Common myeloid progenitor, CD34-positive (primary cell): ENCODE results near the gene NME3.

Experiments used
- CTCF ChIA-PET: fragments of 350-600 bp; sonication (Branson Sonifier 250); formaldehyde crosslinking; loops from one replicate; lab custom pipeline; 2021; ENCODE audit warnings: antibody characterized with exemption; lab: Charles Lee
- POLR2A ChIA-PET: fragments of 350-600 bp; sonication (Branson Sonifier 250); formaldehyde crosslinking; loops from one replicate; lab custom pipeline; 2021; ENCODE audit warnings: antibody characterized with exemption; lab: Charles Lee
- DNase-seq, 3 donors: peaks; one replicate each; pipeline versions ENCODE4 v3.0.0 to v3.0.0-alpha.2; 2013
- H3K27ac ChIP-seq, 2 experiments: 1 replicate in 1 of 2; 2 replicates in 1 of 2; pipeline ENCODE4 v1.7.0; 2013; ENCODE audit warnings: inconsistent platforms in 2 of 2, low read length in 2 of 2, mild to moderate bottlenecking in 2 of 2, low read depth in 1 of 2, moderate library complexity in 1 of 2; ENCODE audit not compliant: severe bottlenecking in 2 of 2, insufficient read depth in 1 of 2, poor library complexity in 1 of 2
- H3K27me3 ChIP-seq, 5 experiments: replicated peaks in 2 of 5; 1 replicate in 3 of 5; 2 replicates in 2 of 5; pipeline versions ENCODE4 v1.6.1 to v1.7.0; 2013; ENCODE audit warnings: low read length in 4 of 5, mild to moderate bottlenecking in 2 of 5, moderate library complexity in 2 of 5, inconsistent platforms in 1 of 5; ENCODE audit not compliant: insufficient read depth in 5 of 5, control insufficient read depth in 4 of 5
- H3K36me3 ChIP-seq, 4 experiments: 1 replicate in 2 of 4; 2 replicates in 2 of 4; pipeline versions ENCODE4 v1.6.1 to v1.7.0; 2013; ENCODE audit warnings: low read length in 3 of 4, control low read depth in 1 of 4, mild to moderate bottlenecking in 1 of 4; ENCODE audit not compliant: control insufficient read depth in 4 of 4, insufficient read depth in 4 of 4
- H3K4me1 ChIP-seq, 4 experiments: 1 replicate in 3 of 4; 2 replicates in 1 of 4; pipeline versions ENCODE4 v1.6.1 to v1.7.1; 2013; ENCODE audit warnings: low read length in 3 of 4, mild to moderate bottlenecking in 3 of 4, control low read depth in 1 of 4, inconsistent platforms in 1 of 4, moderate library complexity in 1 of 4; ENCODE audit not compliant: control insufficient read depth in 4 of 4, insufficient read depth in 4 of 4; ENCODE audit errors: control extremely low read depth in 1 of 4
- H3K4me3 ChIP-seq, 7 experiments: 1 replicate in 4 of 7; 2 replicates in 3 of 7; pipeline versions ENCODE4 v1.5.1 to v1.7.0; 2013; ENCODE audit warnings: mild to moderate bottlenecking in 7 of 7, low read length in 6 of 7, moderate library complexity in 6 of 7, inconsistent platforms in 2 of 7, low read depth in 2 of 7, control low read depth in 1 of 7; ENCODE audit not compliant: insufficient read depth in 4 of 7, control insufficient read depth in 1 of 7; ENCODE audit errors: extremely low read depth in 1 of 7
- H3K9me3 ChIP-seq, 5 experiments: 1 replicate in 4 of 5; 2 replicates in 1 of 5; pipeline versions ENCODE4 v1.6.1 to v1.7.1; 2013; ENCODE audit warnings: low read length in 4 of 5, mild to moderate bottlenecking in 2 of 5, inconsistent platforms in 1 of 5, low read depth in 1 of 5, moderate library complexity in 1 of 5; ENCODE audit not compliant: control insufficient read depth in 4 of 5, insufficient read depth in 2 of 5; ENCODE audit errors: control extremely low read depth in 1 of 5
- WGBS: methylation state at CpG from one replicate; pipeline ENCODE4 v1.1.5; 2013; ENCODE audit not compliant: insufficient coverage; 5-methylcytosine and 5-hydroxymethylcytosine counted together

The NME3 gene

DNA sequence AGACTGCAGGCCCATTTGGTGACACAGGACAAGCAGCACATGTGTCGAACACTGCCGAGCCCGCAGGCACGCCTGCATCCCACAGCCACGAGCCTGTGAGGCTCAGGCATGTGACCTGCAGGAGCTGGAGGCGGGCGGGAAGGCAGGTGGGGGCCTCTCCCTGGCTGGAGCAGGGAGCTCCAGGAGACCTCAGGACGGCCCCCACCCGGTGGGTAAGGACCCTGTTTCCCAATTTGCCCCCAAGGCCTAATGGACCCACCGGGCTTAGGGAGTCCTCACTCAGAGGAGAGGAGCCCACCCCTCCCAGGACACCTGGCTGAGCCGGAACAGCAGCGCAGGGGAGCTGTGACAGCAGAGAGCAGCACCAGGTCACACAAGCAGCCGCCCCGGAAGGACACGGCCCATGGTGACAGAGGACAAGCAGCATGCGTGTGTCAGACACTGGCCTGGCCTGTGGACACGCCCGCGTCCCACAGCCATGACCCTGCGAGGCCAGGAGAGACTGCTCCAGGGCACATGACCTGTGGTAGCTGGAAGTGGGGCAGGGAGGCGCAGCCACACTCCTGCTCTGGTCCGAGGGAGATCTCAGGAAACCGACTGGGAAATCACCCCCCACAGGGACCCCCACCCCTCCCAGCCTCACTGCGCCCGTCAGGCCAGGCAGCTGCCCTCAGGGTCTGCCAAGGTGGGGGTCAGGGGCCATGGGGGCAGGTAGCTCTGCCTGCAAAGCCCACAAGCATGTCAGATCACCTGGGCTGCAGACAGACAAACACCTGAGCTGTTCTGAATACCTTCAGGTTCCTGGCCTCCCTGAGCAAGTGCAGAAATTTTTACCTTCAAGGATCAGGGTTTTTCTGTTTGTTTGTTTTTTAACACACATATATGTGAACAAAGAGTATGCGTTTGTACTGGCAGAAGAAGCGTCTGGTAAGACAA is 8.7 kb upstream of the NME3 start:
- Histone ChIP-seq H3K4me1 (peaks cover 0 to 22% (median 21%) of the 10 kb centered on the region in 4 experiments), H3K4me3 (no peak overlapping the region), H3K27ac (no peak overlapping the region), H3K36me3 (peaks cover 0 to 61% (median 39%) of the 10 kb centered on the region in 4 experiments), H3K9me3 (no peaks in the 10 kb centered on the region), H3K27me3 (no peaks in the 10 kb centered on the region)
- DNase-seq = no peak
- POLR2A ChIA-PET = no interaction called here
- CTCF ChIA-PET = interaction anchor here (0.9 kb wide), 1 partner anchor 20 kb away, joined by 3 read pairs; no protein-coding TSS in a partner anchor
- 96% methylated on average over 24 of the region's 27 CpGs for WGBS

DNA sequence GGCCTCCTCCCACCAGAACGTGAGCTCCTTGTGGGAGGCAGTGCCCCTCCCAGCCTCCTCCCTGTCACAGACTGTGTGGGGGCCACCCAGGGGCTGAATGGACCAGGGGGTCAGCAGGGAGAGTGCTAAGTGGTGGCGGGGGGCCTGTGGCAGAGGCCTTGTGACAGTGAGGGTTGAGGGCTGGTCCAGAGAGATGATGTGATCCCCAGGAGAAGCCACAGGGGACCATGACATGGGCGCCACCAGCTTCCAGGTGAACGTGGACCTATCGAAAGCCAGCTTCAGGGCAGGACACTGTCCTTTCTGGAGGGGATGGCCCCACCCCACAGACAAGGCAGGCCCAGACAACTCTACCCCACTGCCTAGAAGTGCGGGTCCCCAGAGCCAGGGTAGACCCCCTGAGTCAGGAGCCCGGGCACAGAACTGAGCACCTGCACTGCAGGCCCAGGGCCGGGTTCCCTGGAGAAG is 7.9 kb upstream of the NME3 start:
- no peaks in the 10 kb centered on the region for H3K9me3 ChIP-seq
- peaks cover 5 to 28% (median 27%) of the 10 kb centered on the region in 4 experiments for H3K4me1 ChIP-seq
- ChIA-PET POLR2A (no interaction called here), CTCF (interaction anchor here (0.7 kb wide), 1 partner anchor 133 kb away, joined by 3 read pairs; no protein-coding TSS in a partner anchor)
- WGBS = 100% methylated on average over 6 of the region's 8 CpGs
- H3K36me3 ChIP-seq = peaks cover 0 to 61% (median 42%) of the 10 kb centered on the region in 4 experiments
- H3K4me3 ChIP-seq = no peak overlapping the region
- no peak for DNase-seq
- no peak overlapping the region for H3K27ac ChIP-seq
- H3K27me3 ChIP-seq = no peaks in the 10 kb centered on the region

- peaks cover 0 to 61% (median 42%) of the 10 kb centered on the region in 4 experiments for H3K36me3 ChIP-seq
- H3K4me3 ChIP-seq = no peak overlapping the region
- no peak overlapping the region for H3K27ac ChIP-seq
- POLR2A ChIA-PET = interaction anchor here (0.6 to 1.1 kb wide), 2 partner anchors 13 to 23 kb away, joined by 3 to 4 read pairs; no protein-coding TSS in a partner anchor
- no peaks in the 10 kb centered on the region for H3K9me3 ChIP-seq
- WGBS = 96% methylated on average over 31 of the region's 34 CpGs
- CTCF ChIA-PET = interaction anchor here (0.6 to 0.7 kb wide), 2 partner anchors 19 to 133 kb away, joined by 3 read pairs; no protein-coding TSS in a partner anchor
- no peak for DNase-seq
- H3K27me3 ChIP-seq = no peaks in the 10 kb centered on the region
- peaks cover 5 to 29% (median 27%) of the 10 kb centered on the region in 4 experiments for H3K4me1 ChIP-seq
These were observed 7.1 kb upstream of the NME3 start for GRCh38 chr16:1778200-1779179.

GRCh38 chr16:1777375-1778199 is 6.2 kb upstream of the NME3 start:
- Histone ChIP-seq H3K4me3 (no peak overlapping the region), H3K36me3 (peaks cover 0 to 61% (median 42%) of the 10 kb centered on the region in 4 experiments), H3K9me3 (no peaks in the 10 kb centered on the region), H3K4me1 (peaks cover 5 to 27% (median 26%) of the 10 kb centered on the region in 4 experiments), H3K27me3 (no peaks in the 10 kb centered on the region), H3K27ac (no peak overlapping the region)
- POLR2A ChIA-PET = interaction anchor here (0.6 to 1.1 kb wide), 2 partner anchors 12 to 24 kb away, joined by 3 to 4 read pairs; no protein-coding TSS in a partner anchor
- WGBS = 95% methylated on average over 34 of the region's 36 CpGs
- CTCF ChIA-PET = no interaction called here
- no peak for DNase-seq

DNA sequence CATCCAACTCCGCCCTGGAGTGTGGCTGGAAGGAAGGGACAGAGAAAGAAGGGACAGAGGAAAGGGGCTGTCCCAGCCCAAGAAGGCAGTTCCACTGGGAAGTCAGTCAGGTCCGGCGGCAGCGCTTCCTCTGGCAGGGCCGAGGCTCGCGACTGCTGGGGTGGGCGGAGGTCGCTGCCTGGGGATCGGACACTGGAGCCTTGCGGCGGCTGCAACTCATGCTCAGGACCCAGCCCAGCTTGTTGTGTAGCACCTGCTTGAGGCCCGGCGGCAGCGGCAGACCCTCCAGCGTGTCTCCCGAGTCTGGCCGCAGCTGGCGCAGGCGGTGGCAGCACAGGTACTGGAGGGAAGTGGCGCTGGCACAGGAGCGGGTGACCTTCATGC is 5.6 kb upstream of the NME3 start:
- Histone ChIP-seq H3K27me3 (no peaks in the 10 kb centered on the region), H3K27ac (no peak overlapping the region), H3K36me3 (peaks cover 0 to 62% (median 42%) of the 10 kb centered on the region in 4 experiments), H3K4me3 (no peak overlapping the region), H3K4me1 (peaks cover 5 to 33% (median 31%) of the 10 kb centered on the region in 4 experiments), H3K9me3 (no peaks in the 10 kb centered on the region)
- WGBS = 94% methylated on average over 19 of the region's 22 CpGs
- CTCF ChIA-PET = no interaction called here
- no peak for DNase-seq
- POLR2A ChIA-PET = interaction anchor here (1.1 kb wide), 1 partner anchor 11 kb away, joined by 3 read pairs; no protein-coding TSS in a partner anchor

- Histone ChIP-seq H3K36me3 (peaks cover 0 to 64% (median 42%) of the 10 kb centered on the region in 4 experiments), H3K9me3 (no peaks in the 10 kb centered on the region), H3K27me3 (no peaks in the 10 kb centered on the region), H3K4me1 (peaks cover 5 to 33% (median 31%) of the 10 kb centered on the region in 4 experiments), H3K27ac (no peak overlapping the region), H3K4me3 (no peak overlapping the region)
- ChIA-PET POLR2A (no interaction called here), CTCF (interaction anchor here (1.6 kb wide), 1 partner anchor 12 kb away, joined by 4 read pairs; no protein-coding TSS in a partner anchor)
- no peak for DNase-seq
- 99% methylated on average over 13 of the region's 13 CpGs for WGBS
These were observed 5.3 kb upstream of the NME3 start for GRCh38 chr16:1776672-1776955.
